NCI-H748 (cell line): Measurements from ENCODE around the gene PLGRKT.
"Not testable (repeated sequence)": the region's sequence is repeated elsewhere in the genome, so short reads cannot be mapped to it uniquely, and the experiment has no call there.

Source experiments
- DNase-seq: peaks from one replicate; lab custom pipeline; 2025; ENCODE audit not compliant: unreplicated experiment; lab: John Stamatoyannopoulos, UW

PLGRKT gene

GRCh38 chr9:5437254-5438216 lies at the start of gene PLGRKT:
Gene PLGRKT, minus strand, starts transcription at chr9:5437925. Its CDS starts 5,948 bp downstream, at chr9:5431977.
- peak; percentile 96 for DNase-seq

- DNase-seq: no peak
Measured at GRCh38 chr9:5486988-5487387, 49.3 kb upstream of the PLGRKT start.

- DNase-seq: no peak
Measured at GRCh38 chr9:5485378-5486085, 47.8 kb upstream of the PLGRKT start.

- DNase-seq: no peak
Measured at GRCh38 chr9:5483306-5483705, 45.6 kb upstream of the PLGRKT start.

- peak; percentile 12 for DNase-seq
Measured at GRCh38 chr9:5482194-5482593, 44.5 kb upstream of the PLGRKT start.

GRCh38 chr9:5481322-5482040 lies 43.8 kb upstream of the PLGRKT start:
- DNase-seq: no peak

- DNase-seq: no peak
Measured at GRCh38 chr9:5480919-5481318, 43.2 kb upstream of the PLGRKT start.

- no peak for DNase-seq
Measured at GRCh38 chr9:5479994-5480694, 42.4 kb upstream of the PLGRKT start.

GRCh38 chr9:5478206-5478605 lies 40.5 kb upstream of the PLGRKT start:
- no peak for DNase-seq

GRCh38 chr9:5475611-5476010 lies 37.9 kb upstream of the PLGRKT start:
- DNase-seq: not testable (repeated sequence)

GRCh38 chr9:5470816-5471215 lies 33.1 kb upstream of the PLGRKT start:
- no peak for DNase-seq

- DNase-seq: no peak
Measured at GRCh38 chr9:5470122-5470521, 32.4 kb upstream of the PLGRKT start.

- DNase-seq: no peak
Measured at GRCh38 chr9:5468850-5469249, 31.1 kb upstream of the PLGRKT start.

- DNase-seq: no peak
Measured at GRCh38 chr9:5466766-5467165, 29.0 kb upstream of the PLGRKT start.

- no peak for DNase-seq
Measured at GRCh38 chr9:5466005-5466404, 28.3 kb upstream of the PLGRKT start.

- not testable (repeated sequence) for DNase-seq
Measured at GRCh38 chr9:5464831-5465330, 27.2 kb upstream of the PLGRKT start.

GRCh38 chr9:5460157-5460556 lies 22.4 kb upstream of the PLGRKT start:
- no peak for DNase-seq

GRCh38 chr9:5459289-5459829 lies 21.6 kb upstream of the PLGRKT start:
- DNase-seq: no peak

GRCh38 chr9:5455181-5455580 lies 17.5 kb upstream of the PLGRKT start:
- DNase-seq: no peak

- no peak for DNase-seq
Measured at GRCh38 chr9:5453673-5454072, 15.9 kb upstream of the PLGRKT start.
